Measurements from ENCODE around the gene MYOF.
"Not testable (repeated sequence)": the region's sequence is repeated elsewhere in the genome, so short reads cannot be mapped to it uniquely, and the experiment has no call there.

MYOF gene

DNA sequence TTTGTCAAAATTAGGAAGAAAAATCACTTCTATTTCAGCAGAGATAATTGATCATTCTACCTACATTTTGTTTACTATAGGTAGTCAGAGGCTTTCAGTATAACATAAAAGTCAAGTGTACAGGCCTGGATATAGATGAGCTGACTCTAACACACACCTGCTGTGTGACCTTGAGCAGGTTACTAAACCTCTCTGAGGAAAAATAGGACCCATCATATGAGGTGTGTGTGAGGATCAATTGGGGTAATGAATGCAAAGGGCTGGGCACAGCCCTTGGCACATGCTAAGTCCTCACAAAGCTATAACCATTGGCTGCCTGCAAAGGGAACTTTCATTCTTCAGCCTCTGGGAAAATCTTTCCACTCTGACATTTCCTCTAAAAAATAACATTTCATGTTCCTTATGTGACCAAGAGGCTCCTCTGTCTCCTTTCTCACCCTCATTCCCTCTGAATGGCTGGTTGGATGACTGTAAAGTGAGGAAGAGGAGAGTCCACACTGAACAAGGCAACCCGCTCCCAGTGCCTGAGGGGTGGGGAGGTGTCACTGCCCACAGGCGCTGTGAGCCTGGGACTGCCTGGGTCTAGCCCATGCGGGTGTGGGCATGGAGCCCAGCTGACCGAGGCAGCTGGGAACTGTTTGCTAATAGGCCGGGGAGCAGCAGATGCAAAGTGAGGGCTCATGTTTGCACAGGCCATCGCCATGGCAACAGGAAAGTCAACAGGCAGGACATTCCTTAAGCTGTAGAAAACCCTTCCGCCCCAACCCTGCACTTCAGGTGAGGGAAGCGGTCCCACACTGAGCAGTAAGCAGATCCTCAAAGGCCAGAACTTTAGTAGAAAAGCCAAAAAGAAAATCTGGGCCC lies 36.8 kb downstream of the MYOF start:
- TF ChIP-seq, protein P1, sequence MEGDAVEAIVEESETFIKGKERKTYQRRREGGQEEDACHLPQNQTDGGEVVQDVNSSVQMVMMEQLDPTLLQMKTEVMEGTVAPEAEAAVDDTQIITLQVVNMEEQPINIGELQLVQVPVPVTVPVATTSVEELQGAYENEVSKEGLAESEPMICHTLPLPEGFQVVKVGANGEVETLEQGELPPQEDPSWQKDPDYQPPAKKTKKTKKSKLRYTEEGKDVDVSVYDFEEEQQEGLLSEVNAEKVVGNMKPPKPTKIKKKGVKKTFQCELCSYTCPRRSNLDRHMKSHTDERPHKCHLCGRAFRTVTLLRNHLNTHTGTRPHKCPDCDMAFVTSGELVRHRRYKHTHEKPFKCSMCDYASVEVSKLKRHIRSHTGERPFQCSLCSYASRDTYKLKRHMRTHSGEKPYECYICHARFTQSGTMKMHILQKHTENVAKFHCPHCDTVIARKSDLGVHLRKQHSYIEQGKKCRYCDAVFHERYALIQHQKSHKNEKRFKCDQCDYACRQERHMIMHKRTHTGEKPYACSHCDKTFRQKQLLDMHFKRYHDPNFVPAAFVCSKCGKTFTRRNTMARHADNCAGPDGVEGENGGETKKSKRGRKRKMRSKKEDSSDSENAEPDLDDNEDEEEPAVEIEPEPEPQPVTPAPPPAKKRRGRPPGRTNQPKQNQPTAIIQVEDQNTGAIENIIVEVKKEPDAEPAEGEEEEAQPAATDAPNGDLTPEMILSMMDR (conservative IDR thresholded peaks at IDR 0.05), result no peak
- TF ChIP-seq ZFX (IDR thresholded peaks at IDR 0.05), result no peak
- peak overlapping the region; percentile 60 for H3K27ac ChIP-seq

DNA sequence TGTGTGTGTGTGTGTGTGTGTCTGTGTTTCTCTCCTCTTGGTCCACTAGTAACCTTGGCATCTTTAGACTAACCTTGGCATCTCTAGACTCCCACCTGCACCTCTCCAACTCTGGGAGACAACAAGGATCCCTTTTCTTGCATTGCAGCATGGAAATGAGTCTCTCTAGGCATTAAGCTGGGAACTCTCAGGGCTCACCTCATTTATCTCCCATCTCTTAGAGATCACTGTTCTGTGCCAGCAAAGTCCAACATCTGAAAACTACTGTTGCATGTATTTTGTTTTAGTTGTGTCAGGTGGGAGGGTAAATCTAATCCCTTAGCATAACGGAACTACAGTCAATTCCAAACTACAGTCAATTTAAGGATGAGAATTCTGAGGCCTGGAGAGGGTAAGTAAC lies 38.7 kb downstream of the MYOF start:
- H3K27ac ChIP-seq, result no peak overlapping the region
- TF ChIP-seq, protein P1 (conservative IDR thresholded peaks at IDR 0.05), result no peak
- TF ChIP-seq ZFX (IDR thresholded peaks at IDR 0.05), result no peak

DNA sequence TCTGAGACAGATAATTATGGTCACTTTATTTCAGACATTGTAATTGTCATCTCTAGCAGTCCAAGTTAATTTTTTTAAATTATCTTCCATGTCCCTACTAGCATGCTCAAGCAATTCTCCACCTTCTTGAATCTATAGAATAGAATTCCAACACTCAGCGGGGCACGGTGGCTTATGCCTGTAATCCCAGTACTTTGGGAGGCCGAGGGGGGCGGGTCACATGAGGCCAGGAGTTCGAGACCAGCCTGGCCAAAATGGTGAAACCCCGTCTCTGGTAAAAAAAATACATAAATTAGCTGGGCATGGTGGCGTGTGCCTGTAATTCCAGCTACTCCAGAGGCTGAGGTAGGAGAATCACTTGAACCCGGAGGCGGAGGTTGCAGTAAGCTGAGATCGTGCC lies 39.4 kb downstream of the MYOF start:
- H3K27ac ChIP-seq, result not testable (repeated sequence)

DNA sequence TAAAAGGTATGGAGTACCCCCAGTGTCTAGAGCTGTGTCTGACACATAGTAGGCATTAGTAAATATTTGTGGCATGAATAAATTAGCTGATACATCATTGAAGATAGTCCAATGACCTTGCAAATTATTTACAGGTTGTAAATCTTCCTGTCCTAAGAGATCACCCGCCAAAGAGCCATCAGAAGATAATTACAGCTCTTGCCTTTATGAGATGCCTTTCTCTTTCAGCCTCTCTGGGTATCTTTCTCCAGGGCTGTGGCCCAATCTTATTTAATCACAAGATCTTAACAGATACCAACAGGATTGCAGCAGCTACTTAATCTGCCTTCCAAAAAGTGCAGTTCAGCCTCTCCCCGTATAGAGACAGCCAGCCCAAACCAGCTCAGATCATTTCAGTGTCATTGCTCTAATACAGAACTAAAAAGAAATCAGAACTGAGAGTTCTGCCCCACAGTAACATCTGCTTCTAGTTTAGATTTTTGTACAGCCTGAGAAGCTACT lies 41.5 kb downstream of the MYOF start:
- TF ChIP-seq, protein P1 (conservative IDR thresholded peaks at IDR 0.05), result no peak
- TF ChIP-seq ZFX (IDR thresholded peaks at IDR 0.05), result no peak
- no peak overlapping the region for H3K27ac ChIP-seq

DNA sequence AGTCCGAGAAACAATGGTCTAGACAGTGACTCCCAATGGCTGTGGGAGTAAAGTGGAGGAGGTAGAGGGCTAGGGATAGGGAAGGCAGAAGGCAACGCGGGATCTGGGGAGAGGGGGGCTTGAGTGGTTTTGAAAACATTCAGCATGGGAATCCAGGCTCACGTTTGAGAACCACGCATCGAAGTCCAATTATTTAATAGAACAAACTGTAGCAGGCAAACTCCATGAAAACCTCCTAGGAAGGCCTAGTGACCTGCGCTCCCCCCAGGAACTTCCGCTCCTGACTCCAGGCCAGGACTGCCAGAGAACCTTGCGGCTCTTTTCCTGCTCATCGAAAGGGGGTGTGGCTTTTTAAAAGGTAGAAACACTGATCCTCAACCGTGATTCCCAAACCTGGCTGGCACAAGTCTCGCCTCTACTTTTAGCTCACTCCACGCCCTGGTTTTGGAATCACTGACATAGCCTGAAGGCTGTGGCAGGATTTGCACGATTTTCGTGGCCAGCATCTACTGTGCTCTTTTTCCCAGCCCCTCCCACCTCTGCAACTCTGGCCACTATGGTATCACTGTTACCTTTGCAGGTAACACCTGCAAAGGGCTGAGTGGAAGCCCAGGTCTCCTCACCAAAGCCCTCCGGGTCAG lies 43.4 kb downstream of the MYOF start:
- TF ChIP-seq, protein P1 (conservative IDR thresholded peaks at IDR 0.05), result no peak
- TF ChIP-seq ZFX (IDR thresholded peaks at IDR 0.05), result no peak
- no peak overlapping the region for H3K27ac ChIP-seq

DNA sequence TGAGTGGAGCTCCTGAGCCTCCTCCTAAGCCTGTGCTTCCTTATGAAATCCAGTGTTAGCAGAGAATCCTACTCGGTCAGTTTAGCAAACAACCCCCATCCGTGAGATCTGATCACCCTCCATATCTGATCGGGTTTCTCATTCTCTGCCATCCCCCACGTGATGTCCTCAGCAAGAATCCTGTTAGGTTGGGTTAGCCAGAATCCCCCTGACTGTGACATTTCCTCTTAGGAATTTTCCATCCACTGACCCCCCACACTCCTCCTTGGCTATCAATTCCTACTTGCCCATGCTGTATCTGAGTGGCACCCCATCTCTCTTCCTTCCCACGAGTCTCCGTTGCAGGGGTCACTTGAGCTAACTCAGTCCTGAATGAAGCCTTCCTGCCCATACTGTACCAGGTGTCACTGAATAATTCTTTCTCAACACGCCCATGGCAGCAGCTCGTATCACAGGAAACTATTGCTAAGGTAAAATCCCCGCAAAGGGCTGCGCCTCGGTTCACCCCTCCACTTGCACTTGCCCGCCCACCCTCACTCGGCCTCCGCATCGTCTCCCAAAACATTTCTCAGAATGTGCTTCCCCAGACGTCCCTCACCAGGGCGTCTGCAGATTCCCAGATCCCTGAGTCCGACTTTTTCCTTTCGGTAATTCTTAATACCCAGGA lies 44.1 kb downstream of the MYOF start:
- TF ChIP-seq ZFX (IDR thresholded peaks at IDR 0.05), result no peak
- TF ChIP-seq, protein P1 (conservative IDR thresholded peaks at IDR 0.05), result no peak

DNA sequence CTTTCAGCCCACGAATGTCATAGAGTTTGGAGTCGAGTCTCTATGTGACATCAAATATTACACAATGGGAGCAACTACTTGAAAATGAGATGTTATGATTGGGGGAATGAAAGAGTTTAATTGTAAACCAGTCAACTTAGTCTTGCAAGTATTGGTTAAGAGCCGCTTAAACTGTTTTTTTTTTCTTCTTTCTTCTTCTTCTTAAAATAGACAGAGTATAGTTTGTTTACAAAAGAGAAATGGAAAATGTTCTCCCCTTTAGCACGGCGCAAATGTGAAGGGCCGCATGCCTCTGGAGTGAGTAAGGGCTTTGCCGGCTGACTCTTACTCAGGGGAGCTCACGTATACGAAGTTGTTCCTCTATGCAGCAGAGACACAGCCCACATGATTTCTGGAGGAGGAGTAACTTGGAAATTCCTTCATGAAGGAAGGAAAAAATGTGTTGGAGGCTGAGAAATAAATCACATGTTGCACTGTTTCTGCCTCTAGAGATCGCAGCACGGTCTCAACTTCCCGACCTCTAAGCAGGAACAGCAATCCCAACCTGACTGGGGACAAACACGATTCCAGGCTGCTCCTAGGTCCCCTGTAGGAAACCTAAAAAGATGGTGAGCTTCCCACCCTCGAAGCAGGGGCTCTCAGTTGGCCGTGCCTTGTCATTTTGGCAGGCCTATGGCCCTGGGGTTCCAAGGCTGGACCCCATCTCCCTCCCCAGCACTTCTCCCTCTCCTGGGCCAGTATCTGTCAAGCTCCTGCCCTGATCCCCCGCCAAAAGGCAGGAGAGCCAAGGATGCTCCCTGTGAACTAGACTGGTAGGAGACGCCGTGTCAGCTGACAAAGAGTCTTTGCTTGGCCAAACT lies 44.8 kb downstream of the MYOF start:
- TF ChIP-seq, protein P1 (conservative IDR thresholded peaks at IDR 0.05), result no peak
- no peak for TF ChIP-seq ZFX (IDR thresholded peaks at IDR 0.05)
- no peak overlapping the region for H3K27ac ChIP-seq

More for the DNA sequence above, 44.1 kb downstream of the MYOF start:
- no peak overlapping the region for H3K27ac ChIP-seq

Data from C4-2B (cell line).